ENCODE measurements around the gene RBPMS2. TPM values are rescaled to one million over a fixed set of nuclear protein-coding genes. Genes with fewer than 3 reads are reported as not detected.
A peak's percentile ranks its signal among the peaks of the same experiment; 100 is the strongest.

RBPMS2 gene
- polyA plus RNA-seq, 1 of the 3 experiments (the other 2 are of a cell fraction) = 6.5 TPM

DNA sequence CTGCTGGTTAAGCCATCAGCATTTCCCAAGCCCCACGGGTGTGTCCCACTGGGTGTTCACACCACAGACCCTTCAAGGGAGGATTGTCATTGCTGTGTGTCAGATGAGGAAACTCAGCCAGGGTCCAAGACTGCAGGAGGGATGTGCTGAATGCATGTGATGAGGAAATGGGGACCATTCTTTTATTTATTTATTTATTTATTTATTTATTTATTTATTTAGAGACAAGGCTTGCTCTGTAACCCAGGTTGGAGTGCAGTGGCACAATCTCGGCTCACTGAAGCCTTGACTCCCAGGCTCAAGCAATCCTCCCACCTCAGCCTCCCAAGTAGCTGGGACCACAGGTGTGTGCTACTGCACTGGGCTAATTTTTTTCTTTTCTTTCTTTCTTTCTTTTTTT, 29.2 kb upstream of the RBPMS2 start:
- Histone ChIP-seq H3K9me2 (no peaks in the 10 kb centered on the region), H3K9me3 (no peaks in the 10 kb centered on the region), H3K27me3 (ENCODE audit: insufficient read depth) (no peaks in the 10 kb centered on the region), H3K4me2 (no peak overlapping the region), H4K20me1 (ENCODE audit: insufficient read depth) (no peaks in the 10 kb centered on the region), H3K36me3 (replicated peaks in 1 of 2; ENCODE audit: control insufficient read depth in 1 of 2, insufficient read depth in 2 of 2, low read length in 1 of 2) (no peaks in the 10 kb centered on the region), H2AFZ (ENCODE audit: low read depth) (no peak overlapping the region), H3K4me3 (ENCODE audit: low read depth in 2 of 2, low read length in 1 of 2) (no peak overlapping the region), H3K27ac (ENCODE audit: low read depth in 2 of 2, low read length in 1 of 2) (no peak overlapping the region), H3K79me2 (ENCODE audit: insufficient read depth) (no peaks in the 10 kb centered on the region), H3F3A (replicated peaks; ENCODE audit: insufficient read depth) (no peaks in the 10 kb centered on the region), H3K9ac (no peak overlapping the region), H3K4me1 (ENCODE audit: control insufficient read depth in 1 of 2, insufficient read depth in 2 of 2, low read depth in 1 of 2, low read length in 1 of 2) (peaks cover 0 to 10% of the 10 kb centered on the region in 2 experiments; a peak in 1 of 4 replicates)
- DNase-seq = no peak
- ChIA-PET CTCF (interaction anchor here (2.6 to 4.2 kb wide), 2 partner anchors 74 to 77 kb away, joined by 15 to 29 read pairs; no protein-coding TSS in a partner anchor), POLR2A (no interaction called here)
- TF ChIP-seq, protein P1, sequence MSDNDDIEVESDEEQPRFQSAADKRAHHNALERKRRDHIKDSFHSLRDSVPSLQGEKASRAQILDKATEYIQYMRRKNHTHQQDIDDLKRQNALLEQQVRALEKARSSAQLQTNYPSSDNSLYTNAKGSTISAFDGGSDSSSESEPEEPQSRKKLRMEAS (IDR thresholded peaks at IDR 0.05; ENCODE audit: low read depth) = no peak
- no peak for TF ChIP-seq GABPA (IDR thresholded peaks at IDR 0.05; ENCODE audit: low read depth)
- TF ChIP-seq USF1 (IDR thresholded peaks at IDR 0.05; ENCODE audit: borderline replicate concordance, low read depth) = no peak
- WGBS (ENCODE audit: low lambda C conversion rate) = 44% methylated on average over 2 of the region's 2 CpGs

GRCh38 chr15:64803526-64803925, 28.1 kb upstream of the RBPMS2 start:
- H3F3A ChIP-seq (replicated peaks; ENCODE audit: insufficient read depth) = no peaks in the 10 kb centered on the region
- no peak for DNase-seq
- H3K36me3 ChIP-seq (replicated peaks in 1 of 2; ENCODE audit: control insufficient read depth in 1 of 2, insufficient read depth in 2 of 2, low read length in 1 of 2) = no peaks in the 10 kb centered on the region
- WGBS (ENCODE audit: low lambda C conversion rate) = 86% methylated on average over 1 of the region's 1 CpG
- no peaks in the 10 kb centered on the region for H3K27me3 ChIP-seq (ENCODE audit: insufficient read depth)
- H3K9me2 ChIP-seq = no peaks in the 10 kb centered on the region
- TF ChIP-seq FOSL2 (IDR thresholded peaks at IDR 0.05; ENCODE audit: borderline replicate concordance, low read depth) (no peak), ELF1 (IDR thresholded peaks at IDR 0.05) (no peak), MEF2A (IDR thresholded peaks at IDR 0.05; ENCODE audit: borderline replicate concordance, low read depth) (no peak), TAF1 (IDR thresholded peaks at IDR 0.05; ENCODE audit: borderline replicate concordance, low read depth, low read length) (no peak), EZH2phosphoT487 (IDR thresholded peaks at IDR 0.05; ENCODE audit: borderline replicate concordance, low read depth) (no peak), NFIC (IDR thresholded peaks at IDR 0.05; ENCODE audit: borderline replicate concordance) (no peak), YY1 (IDR thresholded peaks at IDR 0.05; ENCODE audit: low read depth) (no peak)
- no peak overlapping the region for H3K27ac ChIP-seq (ENCODE audit: low read depth in 2 of 2, low read length in 1 of 2)
- CTCF ChIA-PET = interaction anchor here (1.0 to 4.2 kb wide), 4 partner anchors 40 to 76 kb away, joined by 3 to 29 read pairs (median 11); no protein-coding TSS in a partner anchor
- no peak overlapping the region for H3K4me2 ChIP-seq
- H3K4me1 ChIP-seq (ENCODE audit: control insufficient read depth in 1 of 2, insufficient read depth in 2 of 2, low read depth in 1 of 2, low read length in 1 of 2) = peaks cover 0 to 10% of the 10 kb centered on the region in 2 experiments; a peak in 1 of 4 replicates
- H4K20me1 ChIP-seq (ENCODE audit: insufficient read depth) = no peaks in the 10 kb centered on the region
- POLR2A ChIA-PET = no interaction called here
- H3K9me3 ChIP-seq = no peaks in the 10 kb centered on the region
- no peak overlapping the region for H3K4me3 ChIP-seq (ENCODE audit: low read depth in 2 of 2, low read length in 1 of 2)
- no peaks in the 10 kb centered on the region for H3K79me2 ChIP-seq (ENCODE audit: insufficient read depth)
- H2AFZ ChIP-seq (ENCODE audit: low read depth) = no peak overlapping the region
- H3K9ac ChIP-seq = no peak overlapping the region

DNA sequence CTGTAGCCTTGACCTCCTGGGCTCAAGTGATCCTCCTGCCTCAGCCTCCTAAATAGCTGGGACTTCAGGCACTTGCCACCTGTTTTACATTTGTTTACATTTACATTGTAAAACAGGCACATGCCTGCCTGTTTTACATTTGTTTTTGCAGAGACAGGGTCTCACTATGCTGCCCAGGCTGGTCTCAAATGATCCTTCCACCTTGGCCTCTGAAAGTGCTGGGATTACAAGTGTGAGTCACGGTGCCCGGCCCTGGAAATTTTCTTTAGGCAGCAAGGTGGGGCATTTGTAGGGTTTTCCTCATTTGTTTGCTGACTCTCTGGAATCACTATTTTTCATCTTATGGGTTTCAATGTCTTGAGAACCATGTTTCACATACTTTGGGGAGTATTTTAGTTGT, 25.1 kb upstream of the RBPMS2 start:
- Histone ChIP-seq H3K4me3 (ENCODE audit: low read depth in 2 of 2, low read length in 1 of 2) (no peak overlapping the region), H3K27ac (ENCODE audit: low read depth in 2 of 2, low read length in 1 of 2) (peak overlapping the region in 1 of 2 experiments; percentile 4; a peak in 1 of 4 replicates), H2AFZ (ENCODE audit: low read depth) (no peak overlapping the region), H3K79me2 (ENCODE audit: insufficient read depth) (no peaks in the 10 kb centered on the region), H3K4me1 (ENCODE audit: control insufficient read depth in 1 of 2, insufficient read depth in 2 of 2, low read depth in 1 of 2, low read length in 1 of 2) (peaks cover 0 to 10% of the 10 kb centered on the region in 2 experiments; a peak in 1 of 4 replicates), H3K9me3 (no peaks in the 10 kb centered on the region), H3K36me3 (replicated peaks in 1 of 2; ENCODE audit: control insufficient read depth in 1 of 2, insufficient read depth in 2 of 2, low read length in 1 of 2) (no peaks in the 10 kb centered on the region), H3K27me3 (ENCODE audit: insufficient read depth) (no peaks in the 10 kb centered on the region), H3K9me2 (no peaks in the 10 kb centered on the region), H3K9ac (no peak overlapping the region), H4K20me1 (ENCODE audit: insufficient read depth) (no peaks in the 10 kb centered on the region), H3F3A (replicated peaks; ENCODE audit: insufficient read depth) (no peaks in the 10 kb centered on the region), H3K4me2 (no peak overlapping the region)
- TF ChIP-seq FOSL2 (IDR thresholded peaks at IDR 0.05; ENCODE audit: borderline replicate concordance, low read depth) (no peak), YY1 (IDR thresholded peaks at IDR 0.05; ENCODE audit: low read depth) (no peak), RFX5 (IDR thresholded peaks at IDR 0.05; ENCODE audit: low read length) (no peak), ELF1 (IDR thresholded peaks at IDR 0.05) (no peak), SIN3A (IDR thresholded peaks at IDR 0.05; ENCODE audit: borderline replicate concordance, low read depth, low read length) (no peak), NFIC (IDR thresholded peaks at IDR 0.05; ENCODE audit: borderline replicate concordance) (no peak), CTCF (IDR thresholded peaks at IDR 0.05) (no peak), USF1 (IDR thresholded peaks at IDR 0.05; ENCODE audit: borderline replicate concordance, low read depth) (no peak), MEF2A (IDR thresholded peaks at IDR 0.05; ENCODE audit: borderline replicate concordance, low read depth) (no peak), SMC3 (IDR thresholded peaks at IDR 0.05; ENCODE audit: low read depth, low read length) (no peak), EP300 (IDR thresholded peaks at IDR 0.05; ENCODE audit: borderline replicate concordance in 1 of 2, low read depth in 1 of 2, low read length in 1 of 2) (no peak)
- DNase-seq = no peak
- 84% methylated on average over 2 of the region's 2 CpGs for WGBS (ENCODE audit: low lambda C conversion rate)
- CTCF ChIA-PET = interaction anchor here (2.3 kb wide), 1 partner anchor 10 kb away, joined by 18 read pairs; no protein-coding TSS in a partner anchor
- POLR2A ChIA-PET = interaction anchor here (1.7 kb wide), 2 partner anchors 25 to 68 kb away, joined by 3 to 4 read pairs; partner anchors contain the start of gene PIF1
